Large intestine (tissue), 3 donors: ENCODE data around the gene THOC5. TPM values are rescaled to one million over a fixed set of nuclear protein-coding genes. Genes with fewer than 3 reads are reported as not detected.

Source experiments
- DNase-seq, 2 donors: peaks; one replicate each; pipeline versions ENCODE4 v3.0.0 to v3.0.0-alpha.2; 2013
- H3K27ac ChIP-seq: one replicate; pipeline ENCODE4 v1.5.1; 2013; ENCODE audit warnings: low read length
- H3K27me3 ChIP-seq: 2 replicates; pipeline ENCODE4 v1.6.1; 2013; ENCODE audit warnings: low read length; ENCODE audit not compliant: control insufficient read depth, insufficient read depth
- H3K36me3 ChIP-seq: 2 replicates; pipeline ENCODE4 v1.6.1; 2013; ENCODE audit warnings: low read length; ENCODE audit not compliant: control insufficient read depth, insufficient read depth
- H3K4me1 ChIP-seq: one replicate; pipeline ENCODE4 v1.6.1; 2013; ENCODE audit warnings: low read length; ENCODE audit not compliant: control insufficient read depth, insufficient read depth
- H3K4me3 ChIP-seq: one replicate; pipeline ENCODE4 v1.5.1; 2013; ENCODE audit warnings: low read length
- H3K9me3 ChIP-seq: one replicate; pipeline ENCODE4 v1.6.1; 2013; ENCODE audit warnings: mild to moderate bottlenecking, low read depth, low read length, moderate library complexity; ENCODE audit not compliant: control insufficient read depth
- WGBS: methylation state at CpG from one replicate; pipeline ENCODE4 v1.1.5; 2013; ENCODE audit warnings: low lambda C conversion rate; ENCODE audit not compliant: insufficient coverage; 5-methylcytosine and 5-hydroxymethylcytosine counted together
- polyA plus RNA-seq: library from polyadenylated mRNA; unstranded; fragments of 120-200 nt; gene quantifications from one replicate; pipeline ENCODE4 v1.2.1, GENCODE V29; 2013

The THOC5 gene
- polyA plus RNA-seq, 1 donor: 24.3 TPM

GRCh38 chr22:29478326-29479276 is 75.0 kb downstream of the THOC5 start:
- Histone ChIP-seq H3K4me1 (peaks cover 12% of the 10 kb centered on the region), H3K4me3 (no peak overlapping the region), H3K36me3 (no peaks in the 10 kb centered on the region), H3K9me3 (peaks cover 8% of the 10 kb centered on the region), H3K27ac (no peak overlapping the region), H3K27me3 (peaks cover 33% of the 10 kb centered on the region)
- DNase-seq: peak in 1 of 2 donors; percentile 12
- WGBS: no CpG with 5 or more reads among the region's 21 CpGs

GRCh38 chr22:29477723-29478318 is 75.7 kb downstream of the THOC5 start:
- Histone ChIP-seq H3K9me3 (peaks cover 8% of the 10 kb centered on the region), H3K27ac (no peak overlapping the region), H3K4me3 (no peak overlapping the region), H3K36me3 (no peaks in the 10 kb centered on the region), H3K27me3 (peaks cover 33% of the 10 kb centered on the region), H3K4me1 (peaks cover 12% of the 10 kb centered on the region)
- DNase-seq: no peak
- no CpG with 5 or more reads among the region's 4 CpGs for WGBS

DNA sequence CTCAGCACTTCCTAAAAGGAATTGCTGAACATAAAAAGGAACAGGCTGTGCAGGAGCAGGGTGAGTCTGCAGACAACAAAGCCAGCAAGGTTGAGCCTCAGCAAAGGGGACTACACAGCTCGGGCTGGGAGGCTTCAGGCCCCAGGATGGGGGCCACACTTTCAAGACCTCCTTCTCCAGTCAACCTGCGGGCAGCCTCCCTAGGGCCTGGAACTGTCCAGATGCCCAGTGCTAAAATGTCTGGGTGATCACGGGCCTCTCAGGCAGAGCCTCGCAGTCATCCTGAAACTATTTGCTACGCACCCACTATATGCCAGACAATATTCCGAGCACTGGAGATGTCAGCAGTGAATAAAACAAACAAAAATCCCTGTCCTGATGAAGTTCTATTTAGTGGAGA is 77.4 kb downstream of the THOC5 start:
- Histone ChIP-seq H3K4me3 (no peak overlapping the region), H3K36me3 (no peaks in the 10 kb centered on the region), H3K4me1 (peaks cover 5% of the 10 kb centered on the region), H3K9me3 (peaks cover 8% of the 10 kb centered on the region), H3K27me3 (peaks cover 24% of the 10 kb centered on the region), H3K27ac (no peak overlapping the region)
- no peak for DNase-seq
- no CpG with 5 or more reads among the region's 6 CpGs for WGBS

DNA sequence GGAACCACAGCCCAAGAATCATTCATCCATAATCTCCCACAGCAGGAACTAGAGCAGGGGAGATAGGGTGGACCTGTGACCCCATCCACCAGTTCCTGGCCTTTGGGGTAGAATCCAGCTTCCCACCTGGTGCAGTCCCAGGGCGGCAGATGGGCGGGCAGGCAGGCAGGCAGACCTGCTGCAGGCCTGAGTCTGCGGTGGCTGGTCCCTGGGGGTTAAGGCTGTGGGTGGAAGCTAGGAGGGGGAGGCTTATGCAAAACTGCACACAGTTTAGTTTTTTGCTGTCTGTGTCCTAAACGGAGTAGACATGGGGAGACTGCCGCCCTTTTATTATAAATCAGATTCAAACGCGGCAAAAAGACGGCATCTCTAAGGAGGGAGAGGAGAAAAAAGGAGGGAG is 78.0 kb downstream of the THOC5 start:
- Histone ChIP-seq H3K4me1 (peaks cover 2% of the 10 kb centered on the region), H3K36me3 (no peaks in the 10 kb centered on the region), H3K27ac (no peak overlapping the region), H3K4me3 (no peak overlapping the region), H3K27me3 (peaks cover 20% of the 10 kb centered on the region), H3K9me3 (peaks cover 4% of the 10 kb centered on the region)
- 84% methylated on average over 3 of the region's 8 CpGs for WGBS
- DNase-seq: no peak

GRCh38 chr22:29473001-29473400 is 80.6 kb downstream of the THOC5 start:
- no peak for DNase-seq
- Histone ChIP-seq H3K4me3 (no peak overlapping the region), H3K36me3 (no peaks in the 10 kb centered on the region), H3K9me3 (no peaks in the 10 kb centered on the region), H3K27ac (no peak overlapping the region), H3K27me3 (peaks cover 2% of the 10 kb centered on the region), H3K4me1 (peaks cover 4% of the 10 kb centered on the region)
- no CpG with 5 or more reads among the region's 5 CpGs for WGBS

DNA sequence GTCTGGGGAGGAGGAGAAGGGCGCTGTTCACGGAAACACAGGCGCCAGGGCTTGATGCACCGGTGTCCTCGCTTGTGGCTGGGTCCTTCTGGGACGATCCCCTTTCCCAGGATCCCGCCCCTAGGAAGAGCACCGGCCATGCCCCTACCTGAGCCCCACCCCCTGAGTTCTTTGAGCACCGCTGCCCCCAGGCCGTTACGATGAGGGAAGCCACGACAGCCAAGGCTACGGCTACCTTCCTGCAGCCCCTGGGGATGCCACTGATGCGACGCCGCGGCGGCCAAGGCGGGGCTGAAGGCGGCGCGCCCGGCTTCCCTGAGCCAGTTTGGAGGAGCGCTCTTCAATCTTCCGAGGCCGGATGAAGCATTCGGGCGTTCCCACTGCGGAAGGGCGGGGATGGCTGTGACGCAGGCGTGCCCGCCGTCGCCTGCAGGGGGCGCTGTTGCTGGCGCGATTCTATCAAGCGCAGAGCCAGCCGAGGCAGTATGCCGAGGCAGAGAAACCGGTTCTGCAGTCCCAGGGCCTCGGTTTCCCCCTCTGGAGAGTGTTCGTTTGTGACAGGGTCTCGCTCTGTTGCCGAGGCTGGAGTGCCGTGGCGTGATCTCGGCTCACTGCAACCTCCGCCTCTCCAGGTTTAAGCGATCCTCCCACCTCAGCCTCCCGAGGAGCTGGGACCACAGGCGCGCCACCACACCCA is 83.2 kb downstream of the THOC5 start:
- Histone ChIP-seq H3K9me3 (no peaks in the 10 kb centered on the region), H3K27ac (no peak overlapping the region), H3K27me3 (peaks cover 2% of the 10 kb centered on the region), H3K4me3 (peak overlapping the region; percentile 11), H3K36me3 (no peaks in the 10 kb centered on the region), H3K4me1 (peaks cover 4% of the 10 kb centered on the region)
- peak; percentile 47 to 65 for DNase-seq
- WGBS: 88% methylated on average over 5 of the region's 54 CpGs

DNA sequence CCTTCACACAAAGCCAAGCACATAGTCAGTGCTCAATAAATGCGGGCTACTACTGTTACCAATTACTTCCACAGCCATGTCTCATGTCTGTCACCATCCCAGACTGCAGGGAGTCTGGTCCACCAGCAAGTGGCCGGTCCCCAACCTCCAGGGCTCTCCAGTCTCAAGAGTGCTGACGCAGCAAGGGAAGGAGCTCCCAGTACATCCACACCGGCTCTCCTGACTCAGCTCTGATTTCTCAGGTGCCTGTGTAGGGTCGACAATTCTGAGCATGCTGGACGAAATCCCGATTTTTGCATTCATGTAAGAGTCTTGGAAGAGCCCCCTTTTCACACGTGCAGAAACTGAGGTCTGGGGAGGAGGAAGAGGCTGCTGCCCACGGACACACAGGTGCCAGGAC is 83.8 kb downstream of the THOC5 start:
- H3K9me3 ChIP-seq: no peaks in the 10 kb centered on the region
- WGBS: no CpG with 5 or more reads among the region's 9 CpGs
- peaks cover 4% of the 10 kb centered on the region for H3K4me1 ChIP-seq
- no peak overlapping the region for H3K27ac ChIP-seq
- no peak for DNase-seq
- H3K27me3 ChIP-seq: peaks cover 2% of the 10 kb centered on the region
- H3K36me3 ChIP-seq: no peaks in the 10 kb centered on the region
- H3K4me3 ChIP-seq: peak overlapping the region; percentile 11

- Histone ChIP-seq H3K27ac (no peak overlapping the region), H3K36me3 (no peaks in the 10 kb centered on the region), H3K9me3 (no peaks in the 10 kb centered on the region), H3K4me3 (no peak overlapping the region), H3K4me1 (no peaks in the 10 kb centered on the region), H3K27me3 (no peaks in the 10 kb centered on the region)
- WGBS: 60% methylated on average over 1 of the region's 7 CpGs
- DNase-seq: no peak
Observed at GRCh38 chr22:29464581-29464980, 89.0 kb downstream of the THOC5 start.

DNA sequence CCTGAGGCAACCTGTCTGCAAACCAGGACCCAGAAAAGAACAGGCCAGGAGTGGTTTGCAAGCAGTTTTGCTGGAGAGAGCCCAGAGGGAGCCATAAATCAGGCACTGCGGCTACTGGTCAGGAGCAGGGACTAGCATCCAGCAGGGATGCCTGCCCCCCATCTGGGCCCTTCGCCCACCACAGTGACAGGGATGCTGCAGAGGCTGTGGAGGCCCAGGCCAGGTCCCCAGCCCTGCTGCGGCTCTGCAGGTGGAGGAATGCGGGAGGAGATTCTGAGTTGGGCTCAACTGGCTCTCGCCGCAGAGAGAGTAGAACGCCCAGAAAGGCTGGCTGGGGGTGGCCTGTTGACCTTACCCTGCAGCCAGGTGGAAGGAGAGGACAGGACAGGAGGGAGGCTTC is 89.9 kb downstream of the THOC5 start:
- no peaks in the 10 kb centered on the region for H3K9me3 ChIP-seq
- no CpG with 5 or more reads among the region's 7 CpGs for WGBS
- H3K4me3 ChIP-seq: no peak overlapping the region
- H3K4me1 ChIP-seq: no peaks in the 10 kb centered on the region
- H3K27me3 ChIP-seq: no peaks in the 10 kb centered on the region
- DNase-seq: no peak
- H3K27ac ChIP-seq: no peak overlapping the region
- no peaks in the 10 kb centered on the region for H3K36me3 ChIP-seq

DNA sequence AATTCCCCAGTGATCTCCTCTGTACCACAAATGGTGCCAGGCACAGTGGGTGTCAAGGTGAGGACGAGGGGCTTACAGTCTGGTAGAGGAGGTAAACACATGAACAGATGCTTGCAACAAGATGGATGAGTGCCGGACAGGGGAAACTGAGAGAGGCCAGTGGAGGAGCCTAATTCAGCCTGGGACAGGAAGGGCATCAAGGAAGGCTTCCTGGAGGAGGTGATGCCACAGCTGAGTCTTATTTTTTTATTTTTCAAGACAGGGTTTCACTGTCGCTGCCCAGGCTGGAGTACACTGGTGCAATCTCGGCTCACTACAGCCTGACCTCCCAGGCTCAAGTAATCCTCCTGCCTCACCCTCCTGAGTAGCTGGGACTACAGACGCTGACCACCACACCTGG is 92.3 kb downstream of the THOC5 start:
- no peak for DNase-seq
- no peaks in the 10 kb centered on the region for H3K36me3 ChIP-seq
- no peaks in the 10 kb centered on the region for H3K27me3 ChIP-seq
- H3K4me1 ChIP-seq: no peaks in the 10 kb centered on the region
- no peak overlapping the region for H3K4me3 ChIP-seq
- WGBS: no CpG with 5 or more reads among the region's 5 CpGs
- no peaks in the 10 kb centered on the region for H3K9me3 ChIP-seq
- no peak overlapping the region for H3K27ac ChIP-seq
